HG03460 (cell line): ENCODE results near the gene SLC25A36.

Experiments
- ATAC-seq: cut with Tn5 transposase; IDR thresholded peaks from one replicate; pipeline ENCODE4 v1.9.1; 2021; ENCODE audit not compliant: unreplicated experiment

SLC25A36 gene

GRCh38 chr3:140941434-140942220, at the start of gene SLC25A36:
SLC25A36 (plus strand) TSS chr3:140941836; CDS start chr3:140942055, 219 bp downstream.
- ATAC-seq, result peak; percentile 95

- ATAC-seq, result no peak
Observed at GRCh38 chr3:140896997-140897396, 44.6 kb upstream of the SLC25A36 start.

- ATAC-seq, result no peak
Observed at GRCh38 chr3:140898340-140899180, 43.1 kb upstream of the SLC25A36 start.

- ATAC-seq, result no peak
Observed at GRCh38 chr3:140899363-140899762, 42.3 kb upstream of the SLC25A36 start.

GRCh38 chr3:140902791-140903190, 38.8 kb upstream of the SLC25A36 start:
- no peak for ATAC-seq

- ATAC-seq, result no peak
Observed at GRCh38 chr3:140903196-140903595, 38.4 kb upstream of the SLC25A36 start.

- ATAC-seq, result no peak
Observed at GRCh38 chr3:140904521-140904920, 37.1 kb upstream of the SLC25A36 start.

GRCh38 chr3:140905559-140905958, 36.1 kb upstream of the SLC25A36 start:
- no peak for ATAC-seq

- ATAC-seq, result no peak
Observed at GRCh38 chr3:140906785-140907184, 34.9 kb upstream of the SLC25A36 start.

GRCh38 chr3:140910860-140911259, 30.8 kb upstream of the SLC25A36 start:
- no peak for ATAC-seq

GRCh38 chr3:140911822-140912221, 29.8 kb upstream of the SLC25A36 start:
- no peak for ATAC-seq

GRCh38 chr3:140913728-140914127, 27.9 kb upstream of the SLC25A36 start:
- ATAC-seq, result no peak

- ATAC-seq, result no peak
Observed at GRCh38 chr3:140914384-140914945, 27.2 kb upstream of the SLC25A36 start.

- no peak for ATAC-seq
Observed at GRCh38 chr3:140916603-140917002, 25.0 kb upstream of the SLC25A36 start.

GRCh38 chr3:140917772-140918171, 23.9 kb upstream of the SLC25A36 start:
- ATAC-seq, result no peak

GRCh38 chr3:140920029-140920428, 21.6 kb upstream of the SLC25A36 start:
- ATAC-seq, result no peak

- ATAC-seq, result no peak
Observed at GRCh38 chr3:140922634-140923033, 19.0 kb upstream of the SLC25A36 start.

GRCh38 chr3:140924097-140924873, 17.4 kb upstream of the SLC25A36 start:
- ATAC-seq, result no peak

GRCh38 chr3:140927279-140928069, 14.2 kb upstream of the SLC25A36 start:
- no peak for ATAC-seq

- ATAC-seq, result no peak
Observed at GRCh38 chr3:140929446-140929845, 12.2 kb upstream of the SLC25A36 start.
